NCI-H526 (cell line): Measurements from ENCODE around the gene SDR9C7.
"Not testable (repeated sequence)": the region's sequence is repeated elsewhere in the genome, so short reads cannot be mapped to it uniquely, and the experiment has no call there.

Source experiments
- DNase-seq, 2 experiments: peaks; one replicate each; lab custom pipeline; 2025; lab: John Stamatoyannopoulos, UW

SDR9C7 gene

GRCh38 chr12:56933826-56934625 is at the start of gene SDR9C7:
Gene SDR9C7 (minus strand): TSS chr12:56934408. CDS start chr12:56934261, 147 bp downstream.
- no peak for DNase-seq

- no peak for DNase-seq
Observed at GRCh38 chr12:56983386-56983785, 49.2 kb upstream of the SDR9C7 start.

GRCh38 chr12:56982578-56983236 is 48.5 kb upstream of the SDR9C7 start:
- not testable (repeated sequence) for DNase-seq

GRCh38 chr12:56980941-56981530 is 46.8 kb upstream of the SDR9C7 start:
- DNase-seq, result no peak

- DNase-seq, result no peak
Observed at GRCh38 chr12:56980268-56980667, 46.1 kb upstream of the SDR9C7 start.

GRCh38 chr12:56979628-56980027 is 45.4 kb upstream of the SDR9C7 start:
- DNase-seq, result no peak

- no peak for DNase-seq
Observed at GRCh38 chr12:56978397-56979138, 44.4 kb upstream of the SDR9C7 start.

GRCh38 chr12:56977361-56977760 is 43.2 kb upstream of the SDR9C7 start:
- DNase-seq, result not testable (repeated sequence)

GRCh38 chr12:56974224-56974623 is 40.0 kb upstream of the SDR9C7 start:
- not testable (repeated sequence) for DNase-seq

- DNase-seq, result not testable (repeated sequence)
Observed at GRCh38 chr12:56968910-56969309, 34.7 kb upstream of the SDR9C7 start.

- not testable (repeated sequence) for DNase-seq
Observed at GRCh38 chr12:56965997-56966642, 31.9 kb upstream of the SDR9C7 start.

- DNase-seq, result not testable (repeated sequence)
Observed at GRCh38 chr12:56965124-56965523, 30.9 kb upstream of the SDR9C7 start.

GRCh38 chr12:56963557-56963956 is 29.3 kb upstream of the SDR9C7 start:
- DNase-seq, result not testable (repeated sequence)

- DNase-seq, result not testable (repeated sequence)
Observed at GRCh38 chr12:56962247-56962646, 28.0 kb upstream of the SDR9C7 start.

GRCh38 chr12:56958422-56958821 is 24.2 kb upstream of the SDR9C7 start:
- DNase-seq, result no peak

GRCh38 chr12:56957229-56958052 is 23.2 kb upstream of the SDR9C7 start, which contains the start of gene RDH16:
Gene RDH16 (minus strand): TSS chr12:56957608. CDS start chr12:56957462, 146 bp downstream.
- DNase-seq, result no peak

- DNase-seq, result no peak
Observed at GRCh38 chr12:56955631-56956256, 21.5 kb upstream of the SDR9C7 start.

GRCh38 chr12:56954958-56955355 is 20.7 kb upstream of the SDR9C7 start:
- DNase-seq, result no peak

- no peak for DNase-seq
Observed at GRCh38 chr12:56954057-56954957, 20.1 kb upstream of the SDR9C7 start.
